Kidney epithelial cell (primary cell): ENCODE data around the gene AAK1. TPM values are rescaled to one million over a fixed set of nuclear protein-coding genes. Genes with fewer than 3 reads are reported as not detected.
A peak's percentile ranks its signal among the peaks of the same experiment; 100 is the strongest.

Experiments used
- DNase-seq: peaks from one replicate; pipeline ENCODE4 v3.0.0-alpha.2; 2010; ENCODE audit warnings: low read depth
- H3K27me3 ChIP-seq: 2 replicates; pipeline ENCODE4 v1.6.0; 2011; ENCODE audit warnings: low read length; ENCODE audit not compliant: control insufficient read depth, insufficient read depth
- H3K36me3 ChIP-seq: 2 replicates; pipeline ENCODE4 v1.5.1; 2011; ENCODE audit warnings: low read length; ENCODE audit not compliant: control insufficient read depth, insufficient read depth
- H3K4me3 ChIP-seq: 2 replicates; pipeline ENCODE4 v1.5.1; 2011; ENCODE audit warnings: low read depth, mild to moderate bottlenecking, control low read depth, low read length
- CTCF ChIP-seq: IDR thresholded peaks from 2 replicates; pipeline ENCODE4 v1.5.1; 2011; ENCODE audit warnings: mild to moderate bottlenecking, moderate library complexity, low read length, control low read depth, inconsistent platforms; ENCODE audit not compliant: insufficient read depth, poor library complexity, severe bottlenecking
- total RNA-seq: library from RNA; depleted of rRNA; stranded (reverse); fragments of >200 nt; gene quantifications from 2 replicates; pipeline ENCODE4 v1.2.3, GENCODE V29; 2015

AAK1 gene
- total RNA-seq, 1 donor from 2014 or later = 32.5 TPM

GRCh38 chr2:69642709-69643601 is 584 bp downstream of the AAK1 start:
- Histone ChIP-seq H3K4me3 (peak overlapping the region; percentile 88), H3K27me3 (no peaks in the 10 kb centered on the region), H3K36me3 (no peaks in the 10 kb centered on the region)
- no peak for TF ChIP-seq CTCF
- peak; percentile 39 for DNase-seq

GRCh38 chr2:69641887-69642708 is 1.4 kb downstream of the AAK1 start:
- peak overlapping the region; percentile 88 for H3K4me3 ChIP-seq
- no peak for DNase-seq
- H3K27me3 ChIP-seq = no peaks in the 10 kb centered on the region
- H3K36me3 ChIP-seq = no peaks in the 10 kb centered on the region
- TF ChIP-seq CTCF = no peak

GRCh38 chr2:69641471-69641870 is 2.1 kb downstream of the AAK1 start:
- no peak for DNase-seq

GRCh38 chr2:69639266-69639665 is 4.3 kb downstream of the AAK1 start:
- DNase-seq = no peak
- no peak for TF ChIP-seq CTCF
- Histone ChIP-seq H3K36me3 (no peaks in the 10 kb centered on the region), H3K27me3 (no peaks in the 10 kb centered on the region), H3K4me3 (no peak overlapping the region)

More at GRCh38 chr2:69641471-69641870, 2.1 kb downstream of the AAK1 start:
- no peaks in the 10 kb centered on the region for H3K36me3 ChIP-seq
- peak overlapping the region; percentile 88 for H3K4me3 ChIP-seq
- TF ChIP-seq CTCF = no peak
- H3K27me3 ChIP-seq = no peaks in the 10 kb centered on the region

GRCh38 chr2:69638630-69639029 is 4.9 kb downstream of the AAK1 start:
- Histone ChIP-seq H3K27me3 (no peaks in the 10 kb centered on the region), H3K4me3 (no peak overlapping the region), H3K36me3 (no peaks in the 10 kb centered on the region)
- no peak for DNase-seq
- no peak for TF ChIP-seq CTCF
